Calu3 (cell line): ENCODE results near the gene SLC9A3. TPM values are rescaled to one million over a fixed set of nuclear protein-coding genes. Genes with fewer than 3 reads are reported as not detected.

ENCODE experiments used
- BruUV-seq: library from RNA; stranded (reverse); fragments of 400-500 nt; replicated peaks from 2 replicates; lab custom pipeline; 2021; lab: Mats Ljungman, UMichigan
- CTCF ChIA-PET: fragments of 300-600 bp; sonication (Branson Sonifier 250); formaldehyde crosslinking; loops from one replicate; lab custom pipeline; 2022; ENCODE audit warnings: antibody characterized with exemption; lab: Charles Lee
- DNase-seq: peaks from one replicate; pipeline ENCODE4 v3.0.0; 2022
- H3K27ac Mint-ChIP-seq: one replicate; pipeline ENCODE4 v1.8.0; 2022; ENCODE audit warnings: mixed read lengths; ENCODE audit not compliant: unreplicated experiment
- H3K27me3 Mint-ChIP-seq: one replicate; pipeline ENCODE4 v1.8.0; 2022; ENCODE audit warnings: mixed read lengths; ENCODE audit not compliant: unreplicated experiment
- H3K36me3 Mint-ChIP-seq: one replicate; pipeline ENCODE4 v1.8.0; 2022; ENCODE audit warnings: mild to moderate bottlenecking, moderate library complexity, mixed read lengths; ENCODE audit not compliant: insufficient read depth, unreplicated experiment
- H3K4me1 Mint-ChIP-seq: one replicate; pipeline ENCODE4 v1.8.0; 2022; ENCODE audit warnings: mild to moderate bottlenecking, low read depth, mixed read lengths; ENCODE audit not compliant: unreplicated experiment
- H3K4me3 Mint-ChIP-seq: one replicate; pipeline ENCODE4 v1.8.0; 2022; ENCODE audit warnings: mild to moderate bottlenecking, low read depth, moderate library complexity, mixed read lengths; ENCODE audit not compliant: unreplicated experiment
- H3K9me3 Mint-ChIP-seq: one replicate; pipeline ENCODE4 v1.8.0; 2022; ENCODE audit warnings: low read depth, mixed read lengths; ENCODE audit not compliant: unreplicated experiment
- CTCF ChIP-seq: fragments of 200-600 bp; IDR thresholded peaks from one replicate; pipeline ENCODE4 v1.8.0; 2022; ENCODE audit warnings: antibody characterized with exemption; ENCODE audit not compliant: unreplicated experiment
- intact Hi-C: fragments of 100-400 bp; cut with micrococcal nuclease; formaldehyde crosslinking; loops from one replicate; pipeline ENCODE4 v1.10.0; 2022; ENCODE audit not compliant: unreplicated experiment
- total RNA-seq: library from RNA; stranded (reverse); gene quantifications from 2 replicates; pipeline ENCODE4 v1.2.3, GENCODE V29; 2022

SLC9A3 gene
- total RNA-seq, 1 experiment from 2014 or later: 1.1 TPM

- CTCF ChIA-PET: no interaction called here
- DNase-seq: no peak
- Mint-ChIP-seq H3K4me1 (no peaks in the 10 kb centered on the region), H3K27me3 (peaks cover 88% of the 10 kb centered on the region), H3K4me3 (no peak overlapping the region), H3K36me3 (peaks cover 4% of the 10 kb centered on the region), H3K27ac (no peak overlapping the region), H3K9me3 (peaks cover 8% of the 10 kb centered on the region)
- no TSS peak for BruUV-seq
- intact Hi-C loops: no loop called here
- no peak for TF ChIP-seq CTCF
These were observed 7.3 kb downstream of the SLC9A3 start for GRCh38 chr5:516980-517379.

GRCh38 chr5:516338-516925 lies 7.8 kb downstream of the SLC9A3 start:
- CTCF ChIA-PET: no interaction called here
- peaks cover 88% of the 10 kb centered on the region for H3K27me3 Mint-ChIP-seq
- no peak overlapping the region for H3K27ac Mint-ChIP-seq

GRCh38 chr5:515273-515836 lies 8.9 kb downstream of the SLC9A3 start:
- CTCF ChIA-PET: no interaction called here
- H3K27me3 Mint-ChIP-seq: peaks cover 88% of the 10 kb centered on the region
- H3K9me3 Mint-ChIP-seq: peaks cover 8% of the 10 kb centered on the region
- peaks cover 3% of the 10 kb centered on the region for H3K36me3 Mint-ChIP-seq
- no TSS peak for BruUV-seq
- no peak overlapping the region for H3K27ac Mint-ChIP-seq
- H3K4me1 Mint-ChIP-seq: no peaks in the 10 kb centered on the region
- no peak for DNase-seq
- intact Hi-C loops: no loop called here
- H3K4me3 Mint-ChIP-seq: no peak overlapping the region
- no peak for TF ChIP-seq CTCF

More at GRCh38 chr5:516338-516925, 7.8 kb downstream of the SLC9A3 start:
- intact Hi-C loops: no loop called here
- no peak for DNase-seq
- Mint-ChIP-seq H3K4me1 (no peaks in the 10 kb centered on the region), H3K36me3 (peaks cover 4% of the 10 kb centered on the region), H3K9me3 (peaks cover 8% of the 10 kb centered on the region), H3K4me3 (no peak overlapping the region)
- no peak for TF ChIP-seq CTCF
- no TSS peak for BruUV-seq

- TF ChIP-seq CTCF: no peak
- Mint-ChIP-seq H3K27me3 (peaks cover 90% of the 10 kb centered on the region), H3K9me3 (peaks cover 8% of the 10 kb centered on the region), H3K4me1 (no peaks in the 10 kb centered on the region), H3K27ac (no peak overlapping the region), H3K36me3 (no peaks in the 10 kb centered on the region), H3K4me3 (no peak overlapping the region)
- intact Hi-C loops: no loop called here
- no peak for DNase-seq
- CTCF ChIA-PET: interaction anchor here (0.9 kb wide), 1 partner anchor 68 kb away, joined by 3 read pairs; no protein-coding TSS in a partner anchor
- no TSS peak for BruUV-seq
These were observed 9.6 kb downstream of the SLC9A3 start for GRCh38 chr5:514673-515072.
